ENCODE data around the gene AGBL4.
"Not testable (repeated sequence)": the region's sequence is repeated elsewhere in the genome, so short reads cannot be mapped to it uniquely, and the experiment has no call there.

Gene AGBL4

GRCh38 chr1:49016030-49016977 lies 1007.5 kb downstream of the AGBL4 start:
- no peak overlapping the region for H3K4me3 ChIP-seq (ENCODE audit: low read depth, low read length)
- peak; percentile 67 for DNase-seq

GRCh38 chr1:49013079-49013478 lies 1010.7 kb downstream of the AGBL4 start:
- H3K36me3 ChIP-seq = no peaks in the 10 kb centered on the region
- DNase-seq = no peak
- H3K27ac ChIP-seq = no peak overlapping the region
- no peak overlapping the region for H3K4me3 ChIP-seq (ENCODE audit: low read depth, low read length)
- no peaks in the 10 kb centered on the region for H3K27me3 ChIP-seq (ENCODE audit: insufficient read depth, low read depth, severe bottlenecking)
- no peak for TF ChIP-seq CTCF (IDR thresholded peaks at IDR 0.05; ENCODE audit: low read depth, low read length)
- H3K9me3 ChIP-seq (ENCODE audit: severe bottlenecking) = no peaks in the 10 kb centered on the region

More at GRCh38 chr1:49016030-49016977, 1007.5 kb downstream of the AGBL4 start:
- Histone ChIP-seq H3K9me3 (ENCODE audit: severe bottlenecking) (no peaks in the 10 kb centered on the region), H3K36me3 (no peaks in the 10 kb centered on the region), H3K27me3 (ENCODE audit: insufficient read depth, low read depth, severe bottlenecking) (no peaks in the 10 kb centered on the region), H3K27ac (no peak overlapping the region)
- peak; percentile 52 for TF ChIP-seq CTCF (IDR thresholded peaks at IDR 0.05; ENCODE audit: low read depth, low read length)

- not testable (repeated sequence) for H3K4me3 ChIP-seq (ENCODE audit: low read depth, low read length); H3K27ac ChIP-seq; DNase-seq; H3K27me3 ChIP-seq (ENCODE audit: insufficient read depth, low read depth, severe bottlenecking); H3K9me3 ChIP-seq (ENCODE audit: severe bottlenecking); H3K36me3 ChIP-seq
Measured at GRCh38 chr1:49002981-49003380, 1020.8 kb downstream of the AGBL4 start.

- no peak overlapping the region for H3K27ac ChIP-seq
- DNase-seq = no peak
- H3K27me3 ChIP-seq (ENCODE audit: insufficient read depth, low read depth, severe bottlenecking) = no peaks in the 10 kb centered on the region
- H3K4me3 ChIP-seq (ENCODE audit: low read depth, low read length) = no peak overlapping the region
- no peaks in the 10 kb centered on the region for H3K9me3 ChIP-seq (ENCODE audit: severe bottlenecking)
- no peaks in the 10 kb centered on the region for H3K36me3 ChIP-seq
- no peak for TF ChIP-seq CTCF (IDR thresholded peaks at IDR 0.05; ENCODE audit: low read depth, low read length)
Measured at GRCh38 chr1:48999321-48999720, 1024.4 kb downstream of the AGBL4 start.

GRCh38 chr1:48996311-48996710 lies 1027.4 kb downstream of the AGBL4 start:
- Histone ChIP-seq H3K27ac (no peak overlapping the region), H3K36me3 (no peaks in the 10 kb centered on the region), H3K4me3 (ENCODE audit: low read depth, low read length) (no peak overlapping the region), H3K27me3 (ENCODE audit: insufficient read depth, low read depth, severe bottlenecking) (no peaks in the 10 kb centered on the region), H3K9me3 (ENCODE audit: severe bottlenecking) (no peaks in the 10 kb centered on the region)
- no peak for TF ChIP-seq CTCF (IDR thresholded peaks at IDR 0.05; ENCODE audit: low read depth, low read length)
- DNase-seq = no peak

GRCh38 chr1:48988633-48989197 lies 1035.0 kb downstream of the AGBL4 start:
- Histone ChIP-seq H3K36me3 (no peaks in the 10 kb centered on the region), H3K4me3 (ENCODE audit: low read depth, low read length) (no peak overlapping the region), H3K27ac (no peak overlapping the region), H3K27me3 (ENCODE audit: insufficient read depth, low read depth, severe bottlenecking) (no peaks in the 10 kb centered on the region), H3K9me3 (ENCODE audit: severe bottlenecking) (no peaks in the 10 kb centered on the region)
- no peak for TF ChIP-seq CTCF (IDR thresholded peaks at IDR 0.05; ENCODE audit: low read depth, low read length)
- no peak for DNase-seq
